Measurements from ENCODE around the gene GNG7. TPM values are rescaled to one million over a fixed set of nuclear protein-coding genes. Genes with fewer than 3 reads are reported as not detected.

Gene GNG7
- polyA plus RNA-seq, 1 experiment: 0.22 TPM

- peak; percentile 33 for DNase-seq (ENCODE audit: low read depth)
- Histone ChIP-seq H3K4me3 (ENCODE audit: low read depth, low read length) (no peak overlapping the region), H3K27me3 (ENCODE audit: control insufficient read depth, insufficient read depth, low read length) (peaks cover 4% of the 10 kb centered on the region; the same call in 1 of the 2 replicates), H3K36me3 (ENCODE audit: control insufficient read depth, insufficient read depth, low read length) (no peaks in the 10 kb centered on the region)
- CTCF ChIA-PET: interaction anchor here (0.7 to 2.4 kb wide), 4 partner anchors 12 to 86 kb away, joined by 3 to 15 read pairs (median 6); no protein-coding TSS in a partner anchor
- POLR2A ChIA-PET: no interaction called here
- TF ChIP-seq CTCF (IDR thresholded peaks at IDR 0.05; ENCODE audit: insufficient read depth, low read depth, low read length): no peak
These were observed 20.2 kb upstream of the GNG7 start for GRCh38 chr19:2722541-2723344.

GRCh38 chr19:2721570-2722540 lies 19.4 kb upstream of the GNG7 start:
- no peak for TF ChIP-seq CTCF (IDR thresholded peaks at IDR 0.05; ENCODE audit: insufficient read depth, low read depth, low read length)
- no peaks in the 10 kb centered on the region for H3K36me3 ChIP-seq (ENCODE audit: control insufficient read depth, insufficient read depth, low read length)
- no peak for DNase-seq (ENCODE audit: low read depth)
- peaks cover 4% of the 10 kb centered on the region; the same call in 1 of the 2 replicates for H3K27me3 ChIP-seq (ENCODE audit: control insufficient read depth, insufficient read depth, low read length)
- ChIA-PET POLR2A (no interaction called here), CTCF (interaction anchor here (2.4 kb wide), 1 partner anchor 73 kb away, joined by 15 read pairs; no protein-coding TSS in a partner anchor)
- H3K4me3 ChIP-seq (ENCODE audit: low read depth, low read length): peak overlapping the region; percentile 64

- Histone ChIP-seq H3K36me3 (ENCODE audit: control insufficient read depth, insufficient read depth, low read length) (peaks cover 1% of the 10 kb centered on the region; the same call in 1 of the 2 replicates), H3K4me3 (ENCODE audit: low read depth, low read length) (peak within 1 kb of the TSS; percentile 64), H3K27me3 (ENCODE audit: control insufficient read depth, insufficient read depth, low read length) (no peaks in the 10 kb centered on the region)
- ChIA-PET POLR2A (no interaction called here), CTCF (interaction anchor here (1.0 kb wide), 1 partner anchor 27 kb away, joined by 3 read pairs; no protein-coding TSS in a partner anchor)
- no peak for DNase-seq (ENCODE audit: low read depth)
- no peak for TF ChIP-seq CTCF (IDR thresholded peaks at IDR 0.05; ENCODE audit: insufficient read depth, low read depth, low read length)
These were observed 18.5 kb upstream of the GNG7 start, which contains the start of gene DIRAS1 for GRCh38 chr19:2720777-2721569. TSS of gene DIRAS1 (minus strand) at chr19:2721372. CDS start at chr19:2717806, 3,566 bp downstream.

GRCh38 chr19:2719920-2720776 lies 17.7 kb upstream of the GNG7 start:
- ChIA-PET CTCF (interaction anchor here (1.0 kb wide), 1 partner anchor 28 kb away, joined by 3 read pairs; no protein-coding TSS in a partner anchor), POLR2A (no interaction called here)
- no peak for DNase-seq (ENCODE audit: low read depth)
- peaks cover 1% of the 10 kb centered on the region; the same call in 1 of the 2 replicates for H3K36me3 ChIP-seq (ENCODE audit: control insufficient read depth, insufficient read depth, low read length)
- H3K27me3 ChIP-seq (ENCODE audit: control insufficient read depth, insufficient read depth, low read length): no peaks in the 10 kb centered on the region
- H3K4me3 ChIP-seq (ENCODE audit: low read depth, low read length): peak overlapping the region; percentile 64
- 0 out of 2 replicates have a peak, but pooled peaks have one; percentile 18 for TF ChIP-seq CTCF (IDR thresholded peaks at IDR 0.05; ENCODE audit: insufficient read depth, low read depth, low read length)

Data from BJ (cell line).